GM12872 (cell line): ENCODE results near the gene KCNN3.

Experiments
- CTCF ChIP-seq: IDR thresholded peaks from 3 replicates; pipeline ENCODE4 v1.5.1; 2011; ENCODE audit warnings: low read depth, mild to moderate bottlenecking, low read length, moderate library complexity; ENCODE audit not compliant: insufficient read depth

The KCNN3 gene

GRCh38 chr1:154764181-154764580 is 105.9 kb downstream of the KCNN3 start:
- TF ChIP-seq CTCF: no peak

- peak; percentile 83 for TF ChIP-seq CTCF
Observed at GRCh38 chr1:154760469-154760933, 109.6 kb downstream of the KCNN3 start.

- no peak for TF ChIP-seq CTCF
Observed at GRCh38 chr1:154759793-154760192, 110.3 kb downstream of the KCNN3 start.

- TF ChIP-seq CTCF: no peak
Observed at GRCh38 chr1:154759196-154759595, 110.9 kb downstream of the KCNN3 start.

DNA sequence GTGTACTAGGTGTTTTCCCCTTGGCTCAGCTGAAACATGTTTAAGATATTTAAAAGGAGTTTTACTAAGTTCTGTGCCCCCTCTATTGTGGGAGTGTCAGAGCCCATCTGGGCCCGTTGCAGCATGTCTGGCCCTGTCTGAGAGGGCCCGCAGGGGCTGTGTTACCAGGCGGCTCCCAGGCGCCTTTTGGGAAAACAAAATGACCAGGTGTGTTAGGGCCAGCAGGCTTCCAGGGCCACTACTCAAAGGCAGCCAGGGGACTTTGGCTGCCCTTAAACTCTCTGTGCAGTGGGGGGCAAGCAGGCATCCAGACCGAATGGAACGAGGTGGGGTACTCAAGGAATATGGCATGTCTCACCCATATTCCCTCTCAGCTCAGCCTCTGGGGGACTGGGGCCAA is 111.7 kb downstream of the KCNN3 start:
- no peak for TF ChIP-seq CTCF

GRCh38 chr1:154756793-154757548 is 113.1 kb downstream of the KCNN3 start:
- TF ChIP-seq CTCF: no peak

DNA sequence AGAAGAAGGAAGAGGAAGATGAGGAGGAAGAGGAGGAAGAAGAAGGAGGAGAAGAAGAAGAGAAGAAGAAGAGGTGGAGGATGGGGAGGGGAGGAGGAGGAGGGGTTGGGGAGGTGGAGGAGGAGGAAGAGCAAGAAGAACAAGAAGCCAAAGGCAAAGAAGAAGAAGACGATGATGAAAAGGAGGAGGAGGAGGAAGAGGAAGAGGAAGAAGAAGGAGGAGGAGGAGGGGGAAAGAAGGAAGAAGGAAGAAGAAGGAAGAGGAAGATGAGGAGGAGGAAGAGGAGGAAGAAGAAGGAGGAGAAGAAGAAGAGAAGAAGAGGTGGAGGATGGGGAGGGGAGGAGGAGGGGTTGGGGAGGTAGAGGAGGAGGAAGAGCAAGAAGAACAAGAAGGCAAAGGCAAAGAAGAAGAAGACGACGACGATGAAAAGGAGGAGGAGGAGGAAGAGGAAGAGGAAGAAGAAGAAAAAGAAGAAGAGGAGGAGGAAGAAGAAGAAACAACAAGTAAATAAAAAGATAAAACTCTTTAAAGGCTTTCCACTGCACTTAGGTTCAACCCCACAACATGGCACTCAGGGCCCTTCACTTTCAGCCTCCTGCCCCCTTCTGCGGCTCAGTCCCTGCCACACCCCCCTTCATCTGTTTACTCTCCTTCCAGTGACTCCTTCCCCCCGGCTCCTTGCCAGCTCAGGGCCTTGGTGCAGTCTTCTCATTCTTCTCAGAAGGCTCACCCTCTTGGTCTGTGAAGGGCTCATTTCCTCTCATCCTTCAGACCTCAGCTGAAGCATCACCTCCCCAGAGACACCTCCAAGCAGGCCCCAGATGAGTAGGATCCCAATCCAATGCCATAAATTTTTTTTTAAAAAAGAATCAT is 114.0 kb downstream of the KCNN3 start:
- no peak for TF ChIP-seq CTCF
